Measurements from ENCODE around the gene NOS2. TPM values are rescaled to one million over a fixed set of nuclear protein-coding genes. Genes with fewer than 3 reads are reported as not detected.

Gene NOS2
- total RNA-seq, 1 donor: not detected

- TF ChIP-seq, protein P1, sequence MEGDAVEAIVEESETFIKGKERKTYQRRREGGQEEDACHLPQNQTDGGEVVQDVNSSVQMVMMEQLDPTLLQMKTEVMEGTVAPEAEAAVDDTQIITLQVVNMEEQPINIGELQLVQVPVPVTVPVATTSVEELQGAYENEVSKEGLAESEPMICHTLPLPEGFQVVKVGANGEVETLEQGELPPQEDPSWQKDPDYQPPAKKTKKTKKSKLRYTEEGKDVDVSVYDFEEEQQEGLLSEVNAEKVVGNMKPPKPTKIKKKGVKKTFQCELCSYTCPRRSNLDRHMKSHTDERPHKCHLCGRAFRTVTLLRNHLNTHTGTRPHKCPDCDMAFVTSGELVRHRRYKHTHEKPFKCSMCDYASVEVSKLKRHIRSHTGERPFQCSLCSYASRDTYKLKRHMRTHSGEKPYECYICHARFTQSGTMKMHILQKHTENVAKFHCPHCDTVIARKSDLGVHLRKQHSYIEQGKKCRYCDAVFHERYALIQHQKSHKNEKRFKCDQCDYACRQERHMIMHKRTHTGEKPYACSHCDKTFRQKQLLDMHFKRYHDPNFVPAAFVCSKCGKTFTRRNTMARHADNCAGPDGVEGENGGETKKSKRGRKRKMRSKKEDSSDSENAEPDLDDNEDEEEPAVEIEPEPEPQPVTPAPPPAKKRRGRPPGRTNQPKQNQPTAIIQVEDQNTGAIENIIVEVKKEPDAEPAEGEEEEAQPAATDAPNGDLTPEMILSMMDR (IDR thresholded peaks at IDR 0.05; ENCODE audit: insufficient read depth, low read length): no peak
- DNase-seq (ENCODE audit: low read depth): no peak
- no peak overlapping the region for H3K4me3 ChIP-seq (ENCODE audit: low read depth, low read length)
Observed at GRCh38 chr17:27793906-27794569, 6.3 kb downstream of the NOS2 start.

- no peak for DNase-seq (ENCODE audit: low read depth)
- TF ChIP-seq, protein P1 (IDR thresholded peaks at IDR 0.05; ENCODE audit: insufficient read depth, low read length): no peak
- no peak overlapping the region for H3K4me3 ChIP-seq (ENCODE audit: low read depth, low read length)
Observed at GRCh38 chr17:27793168-27793905, 7.0 kb downstream of the NOS2 start.

- H3K4me3 ChIP-seq (ENCODE audit: low read depth, low read length): no peak overlapping the region
- TF ChIP-seq, protein P1 (IDR thresholded peaks at IDR 0.05; ENCODE audit: insufficient read depth, low read length): no peak
- DNase-seq (ENCODE audit: low read depth): no peak
Observed at GRCh38 chr17:27792095-27792494, 8.2 kb downstream of the NOS2 start.

DNA sequence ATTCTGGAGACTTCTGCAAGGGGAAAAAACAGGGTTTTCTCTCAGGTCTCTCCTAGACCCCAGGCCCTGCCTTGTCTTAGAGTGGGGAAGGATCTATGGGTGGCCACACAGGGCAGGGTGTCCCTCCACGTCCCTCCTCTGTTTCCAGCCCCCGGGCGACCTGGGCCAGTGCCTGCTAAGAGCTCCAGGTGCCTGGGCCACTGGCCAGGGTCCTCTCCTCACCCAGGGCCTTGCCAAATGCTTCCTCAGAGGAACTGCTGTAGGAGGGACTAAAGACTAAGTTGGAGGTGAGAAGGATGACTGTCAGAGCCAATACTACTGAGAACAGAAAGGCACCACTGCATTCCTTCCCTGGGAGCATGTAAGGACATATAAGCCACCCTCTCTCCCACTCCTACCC lies 11.4 kb downstream of the NOS2 start:
- TF ChIP-seq, protein P1 (IDR thresholded peaks at IDR 0.05; ENCODE audit: insufficient read depth, low read length): no peak
- no peak overlapping the region for H3K4me3 ChIP-seq (ENCODE audit: low read depth, low read length)
- DNase-seq (ENCODE audit: low read depth): no peak

- no peak overlapping the region for H3K4me3 ChIP-seq (ENCODE audit: low read depth, low read length)
- no peak for DNase-seq (ENCODE audit: low read depth)
- TF ChIP-seq, protein P1 (IDR thresholded peaks at IDR 0.05; ENCODE audit: insufficient read depth, low read length): no peak
Observed at GRCh38 chr17:27783440-27784350, 16.6 kb downstream of the NOS2 start.

GRCh38 chr17:27782791-27783206 lies 17.5 kb downstream of the NOS2 start:
- no peak overlapping the region for H3K4me3 ChIP-seq (ENCODE audit: low read depth, low read length)
- DNase-seq (ENCODE audit: low read depth): no peak
- TF ChIP-seq, protein P1 (IDR thresholded peaks at IDR 0.05; ENCODE audit: insufficient read depth, low read length): no peak

All from fibroblast of the aortic adventitia (primary cell).